ENCODE measurements around the gene PRDM16.

DNA sequence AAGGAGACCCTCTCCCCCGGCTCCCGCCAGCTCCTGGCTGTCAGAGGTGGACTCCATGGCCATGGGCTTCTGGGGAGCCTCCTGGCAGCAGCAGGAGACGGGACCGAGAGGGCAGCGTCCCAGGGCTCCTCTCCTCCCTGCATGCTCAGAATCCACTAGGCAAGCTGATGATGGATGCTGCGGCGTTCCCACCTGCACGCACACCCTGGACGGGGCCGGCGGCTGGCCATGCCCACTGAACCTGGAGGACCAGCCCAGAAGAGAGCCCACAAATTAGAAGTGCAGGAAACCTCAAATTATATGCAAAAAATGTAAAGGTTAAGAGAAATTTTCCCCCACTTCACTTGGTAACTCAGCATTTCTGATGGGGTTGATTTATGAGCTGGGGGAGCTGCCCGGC lies 308.2 kb downstream of the PRDM16 start:
- TF ChIP-seq RAD21 (IDR thresholded peaks at IDR 0.05; ENCODE audit: low read depth) = no peak
- TF ChIP-seq CTCF (IDR thresholded peaks at IDR 0.05 in 2 of 3, conservative IDR thresholded peaks at IDR 0.05 in 1 of 3; ENCODE audit: borderline replicate concordance in 1 of 3, insufficient read depth in 1 of 3, low read depth in 2 of 3, low read length in 2 of 3) = no peak
- no peak for TF ChIP-seq EZH2phosphoT487 (IDR thresholded peaks at IDR 0.05; ENCODE audit: borderline replicate concordance)
